Measurements from ENCODE around the gene ORC4.
A peak's percentile ranks its signal among the peaks of the same experiment; 100 is the strongest.

ORC4 gene

DNA sequence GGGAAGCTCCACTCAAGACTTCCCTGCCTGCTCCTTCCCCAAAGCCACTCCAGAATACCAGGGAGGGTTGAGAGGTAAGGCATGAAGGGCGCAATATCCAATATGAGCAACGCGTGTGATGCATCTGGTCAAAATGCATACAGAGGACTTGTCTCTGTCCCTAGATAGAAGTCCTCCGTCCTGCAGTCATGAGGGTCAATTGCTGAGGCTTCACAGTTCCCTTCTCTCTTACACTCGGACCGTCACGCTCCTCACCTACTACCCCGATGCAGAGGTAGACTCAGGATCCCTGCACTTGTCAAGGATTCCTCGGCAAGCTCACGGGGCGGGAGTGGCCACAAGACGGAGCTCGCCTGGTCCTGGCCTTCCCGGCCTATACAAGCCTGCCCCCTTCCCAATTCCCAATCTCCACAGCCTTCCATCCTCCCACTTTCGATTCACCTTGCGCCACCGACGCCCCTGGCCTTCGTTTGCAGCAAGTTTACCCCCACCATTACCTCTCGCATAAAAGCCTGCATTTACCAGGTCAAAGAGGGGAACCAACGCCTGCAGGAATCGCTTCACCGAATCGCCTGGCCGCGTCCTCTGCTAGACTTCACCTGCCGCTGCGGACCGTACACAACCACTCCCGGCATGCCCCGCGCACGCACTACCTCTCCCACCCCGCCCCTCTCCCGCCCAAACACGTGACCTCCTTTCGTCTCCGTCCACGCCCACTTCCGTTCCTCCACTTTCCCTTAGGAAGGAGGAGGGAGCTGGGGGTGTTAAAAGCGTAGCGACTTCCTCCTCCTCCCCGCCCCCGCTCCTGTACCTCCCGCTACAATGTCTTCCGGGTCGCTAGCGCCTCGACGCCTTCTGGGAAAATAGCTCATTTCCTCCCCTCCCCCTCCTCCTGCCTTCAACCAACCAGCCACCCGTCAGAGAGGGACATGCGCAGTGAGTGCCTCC, at the start of gene ORC4:
TSS of gene ORC4 (minus strand) at position 627 of the 948 bp plus-strand sequence. CDS start 44,779 bp downstream, outside the sequence.
- DNase-seq (ENCODE audit: low spot score) = peak; percentile 99

DNA sequence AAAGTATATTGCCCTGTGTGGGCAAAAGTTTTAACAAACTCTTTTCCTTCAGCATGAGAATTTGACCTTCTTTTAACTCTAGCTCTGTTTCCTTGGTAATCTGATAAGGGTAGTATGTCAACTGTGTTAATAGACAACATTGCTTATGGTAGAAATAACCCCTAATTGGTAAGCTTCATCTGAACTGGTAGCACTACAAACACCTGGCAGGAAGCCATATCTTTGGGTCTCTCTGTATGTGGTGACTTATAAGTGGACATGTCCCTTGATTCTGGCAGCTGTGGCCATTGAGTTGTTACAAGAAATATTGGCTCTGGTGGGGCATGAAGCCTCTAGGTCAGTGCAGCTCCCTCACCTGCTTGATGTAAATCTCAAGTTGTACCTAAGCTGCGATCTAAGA, 47.3 kb upstream of the ORC4 start:
- DNase-seq (ENCODE audit: low spot score) = no peak

DNA sequence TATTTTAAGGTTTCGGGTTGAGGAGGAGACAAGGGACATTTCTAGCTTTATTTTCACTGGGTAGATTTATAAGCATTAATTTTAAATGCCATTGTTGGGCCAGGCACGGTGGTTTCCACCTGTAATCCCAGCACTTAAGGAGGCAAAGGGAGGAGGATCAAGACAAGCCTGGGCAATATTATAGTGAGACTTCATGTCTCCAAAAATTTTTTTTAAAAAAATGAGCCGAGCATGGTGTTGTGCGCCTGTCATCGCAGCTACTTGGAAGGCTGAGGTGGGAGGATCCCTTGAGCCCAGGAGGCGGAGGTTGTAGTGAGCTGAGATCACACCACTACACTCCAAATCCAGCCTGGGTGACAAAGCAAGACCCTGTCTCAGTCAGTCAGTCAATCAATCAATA, 45.4 kb upstream of the ORC4 start:
- DNase-seq (ENCODE audit: low spot score) = no peak

DNA sequence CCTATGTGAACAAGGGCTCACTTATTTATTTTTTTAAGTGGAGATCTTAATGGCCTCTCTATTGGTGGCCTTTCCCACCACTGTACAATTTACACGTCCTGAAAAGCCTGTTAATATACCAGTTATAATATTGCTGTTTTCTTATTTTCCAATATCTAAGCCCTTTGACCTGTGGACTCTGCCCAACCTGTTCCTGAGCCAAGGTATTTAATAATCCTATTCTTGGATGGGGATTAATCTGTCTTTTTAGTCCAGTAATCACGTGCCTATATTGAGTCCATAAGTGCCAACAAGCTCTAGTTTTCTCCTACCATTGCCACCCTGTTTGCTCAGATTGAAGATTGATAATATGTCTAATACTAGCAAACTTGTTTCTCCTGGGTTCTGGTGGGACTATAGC, 43.1 kb upstream of the ORC4 start:
- DNase-seq (ENCODE audit: low spot score) = no peak

DNA sequence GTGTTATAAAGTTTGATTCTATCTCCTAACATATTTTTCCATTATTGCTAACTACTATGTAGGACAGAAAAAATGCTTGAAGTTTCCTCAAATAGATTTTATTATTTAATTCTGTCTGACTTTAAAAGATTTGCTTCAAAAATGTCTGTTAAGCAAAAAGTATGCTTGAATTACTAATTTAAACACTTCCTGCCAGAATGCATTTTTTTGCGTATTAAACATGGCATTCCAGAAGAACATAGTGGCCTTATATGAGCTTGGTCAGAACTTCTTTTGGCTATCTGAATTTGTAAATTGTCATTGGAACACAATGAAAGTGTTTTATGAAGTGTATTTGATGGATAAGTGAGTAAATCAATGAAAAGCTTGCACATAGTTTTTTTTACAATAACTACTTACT, 38.1 kb upstream of the ORC4 start:
- DNase-seq (ENCODE audit: low spot score) = no peak

DNA sequence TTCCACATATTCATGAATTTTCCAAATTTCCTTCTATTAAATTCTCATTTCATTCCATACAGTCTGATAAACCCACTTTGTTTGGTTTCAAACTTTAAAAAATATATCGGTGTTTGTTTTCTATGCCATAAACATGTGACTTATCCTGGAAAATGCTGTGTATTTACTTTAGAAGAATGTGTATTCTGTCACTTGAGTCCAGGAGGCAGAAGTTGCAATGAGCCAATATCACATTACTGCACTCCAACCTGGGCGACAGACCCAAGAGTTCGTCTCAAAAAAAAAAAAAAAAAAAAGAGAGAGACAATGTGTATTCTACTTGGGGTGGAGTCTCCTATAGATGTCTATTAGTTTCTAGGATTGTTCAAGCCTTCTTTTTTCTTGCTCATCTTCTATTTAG, 32.1 kb upstream of the ORC4 start:
- no peak for DNase-seq (ENCODE audit: low spot score)

DNA sequence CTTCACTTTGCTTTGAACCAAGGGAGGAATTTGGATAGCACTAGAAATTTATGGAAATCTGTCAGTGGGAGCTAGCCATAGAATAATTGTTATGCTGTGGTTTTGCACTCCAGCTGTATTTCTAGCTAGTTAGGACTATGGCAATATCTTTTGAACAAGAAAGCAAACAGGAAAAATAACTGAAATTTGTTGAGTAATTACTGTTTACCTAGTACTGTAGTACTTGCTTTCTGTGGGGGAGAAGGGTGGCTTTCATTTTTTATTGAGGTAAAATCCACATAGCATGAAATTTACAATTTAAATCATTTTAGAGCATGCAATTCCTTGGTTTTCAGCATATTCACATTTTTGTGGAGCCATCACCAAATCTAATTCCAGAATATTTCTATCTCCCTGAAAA, 28.7 kb upstream of the ORC4 start:
- no peak for DNase-seq (ENCODE audit: low spot score)

DNA sequence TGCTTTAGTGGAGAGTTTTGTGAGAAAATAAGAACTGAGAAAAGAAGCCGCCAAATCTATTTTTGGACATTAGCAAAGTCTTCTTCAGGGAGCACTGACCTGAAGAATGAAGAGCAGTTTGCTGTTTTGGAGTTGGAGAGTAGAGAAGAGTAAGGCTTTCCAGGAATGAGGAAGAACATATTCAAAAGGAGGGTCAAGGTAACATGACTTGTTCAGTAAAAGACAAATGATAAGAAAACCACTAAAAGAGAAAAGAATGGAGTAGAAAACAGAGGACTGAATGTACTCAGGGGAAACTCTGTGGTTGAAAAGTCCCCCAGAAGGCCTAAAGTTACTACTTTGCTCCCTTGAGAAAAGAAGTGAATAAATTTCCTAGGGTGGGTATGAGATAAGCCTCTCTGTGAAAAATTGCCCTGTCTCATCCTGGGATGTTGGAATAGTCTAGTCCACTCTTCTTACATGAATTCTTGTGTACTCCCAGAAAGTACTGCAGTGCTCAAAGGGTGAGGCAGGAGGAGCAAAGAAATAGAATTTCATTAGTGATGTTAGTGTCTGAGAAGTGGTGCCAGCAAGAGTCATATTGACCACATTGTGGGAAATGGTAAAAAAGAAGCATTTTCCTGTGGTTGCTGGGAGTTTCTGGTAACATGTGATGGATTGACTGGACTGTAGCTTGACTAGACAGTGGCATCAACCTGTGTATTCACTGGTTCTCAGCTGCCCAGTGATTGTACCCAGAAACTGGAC, 28.1 kb upstream of the ORC4 start:
- DNase-seq (ENCODE audit: low spot score) = no peak

DNA sequence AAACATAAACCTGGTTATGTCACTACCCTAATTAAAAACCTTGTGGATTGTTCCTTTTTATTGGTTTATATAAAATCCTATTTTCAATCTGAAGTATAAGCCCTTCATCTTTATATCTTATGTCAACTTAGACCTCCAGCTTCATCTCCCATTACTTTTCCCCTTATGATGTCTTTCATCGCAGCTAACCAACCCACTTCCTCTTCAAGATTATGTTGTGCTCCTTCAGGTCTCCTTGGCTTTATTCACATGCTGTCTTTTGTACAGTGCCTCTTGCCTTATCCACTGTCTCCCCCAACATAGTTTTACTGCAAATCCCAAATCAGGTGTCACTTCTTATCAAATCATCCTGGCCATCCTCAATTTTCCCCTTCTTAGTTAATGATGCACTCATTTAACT, 26.3 kb upstream of the ORC4 start:
- no peak for DNase-seq (ENCODE audit: low spot score)

DNA sequence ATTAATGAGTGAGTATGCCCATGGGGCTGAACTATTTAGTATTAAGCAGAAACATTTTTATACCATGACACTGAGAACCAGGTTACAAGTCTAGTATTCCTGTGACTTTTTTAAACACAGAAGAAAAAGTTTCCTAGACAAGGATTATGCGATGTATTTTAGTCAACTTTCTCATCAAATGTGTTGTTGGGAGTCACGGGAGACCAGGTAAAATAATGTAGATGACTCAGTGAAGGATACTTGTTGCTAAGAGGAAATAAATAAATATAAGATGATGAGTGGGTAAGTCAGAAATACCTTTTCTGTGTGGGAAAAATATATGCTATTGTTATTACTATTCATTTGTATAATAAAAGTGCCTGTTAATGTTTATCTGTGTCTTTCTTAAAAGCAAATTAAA, 23.8 kb upstream of the ORC4 start:
- no peak for DNase-seq (ENCODE audit: low spot score)

DNA sequence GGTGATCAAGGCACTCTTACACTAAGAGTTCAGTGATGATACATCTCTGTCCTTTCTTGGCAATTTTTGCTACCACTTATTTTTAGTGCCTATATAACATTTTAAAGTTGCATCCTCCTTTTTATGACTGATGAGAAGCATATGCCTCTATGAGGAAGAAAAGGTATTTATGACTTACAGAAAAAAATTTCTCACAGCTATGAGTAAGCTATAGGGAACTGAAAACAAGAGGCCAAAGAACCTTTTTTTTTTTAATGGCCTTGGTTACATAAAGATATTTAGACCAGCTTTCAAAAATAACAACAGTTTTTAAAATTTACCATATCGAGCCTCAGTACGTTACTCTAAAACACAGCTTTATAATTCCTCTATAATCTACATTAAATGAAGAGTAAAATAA, 21.7 kb upstream of the ORC4 start:
- DNase-seq (ENCODE audit: low spot score) = no peak

DNA sequence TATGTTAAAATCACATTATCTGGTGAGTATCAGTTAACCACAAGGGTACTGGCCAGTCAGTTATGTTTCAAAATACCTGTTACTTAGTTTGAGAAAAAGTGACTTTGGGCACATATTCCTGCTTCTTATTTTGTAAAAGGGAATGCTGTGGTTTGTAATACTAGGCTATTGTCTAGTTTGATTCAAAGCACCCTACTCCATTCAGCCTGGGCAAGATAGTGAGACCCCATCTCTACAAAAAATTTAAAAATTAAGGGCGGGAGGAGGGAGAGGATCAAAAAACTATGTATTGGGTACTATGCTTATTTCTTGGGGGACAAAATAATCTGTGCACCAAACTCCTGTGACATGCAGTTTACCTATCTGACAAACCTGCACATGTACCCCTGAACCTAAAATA, 19.2 kb upstream of the ORC4 start:
- DNase-seq (ENCODE audit: low spot score) = no peak

DNA sequence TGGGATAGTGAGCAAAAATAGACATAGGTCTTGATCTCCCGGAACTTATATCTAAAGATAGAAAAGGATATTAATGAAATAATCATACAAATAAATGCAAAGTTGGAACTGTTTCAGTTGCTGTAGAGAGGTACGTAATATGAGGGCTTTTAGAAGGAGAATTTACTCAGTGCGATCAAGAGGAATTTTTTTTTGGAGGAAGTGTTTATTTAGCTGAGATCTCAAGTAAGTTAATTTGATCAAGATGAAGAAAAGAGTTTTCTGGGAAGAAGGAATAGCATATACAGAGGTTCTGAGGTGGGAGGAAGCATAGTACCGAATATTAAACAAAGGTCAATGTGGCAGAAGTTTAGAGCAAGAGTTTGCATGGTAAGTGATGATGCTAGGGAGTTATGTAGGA, 11.7 kb upstream of the ORC4 start:
- DNase-seq (ENCODE audit: low spot score) = no peak

DNA sequence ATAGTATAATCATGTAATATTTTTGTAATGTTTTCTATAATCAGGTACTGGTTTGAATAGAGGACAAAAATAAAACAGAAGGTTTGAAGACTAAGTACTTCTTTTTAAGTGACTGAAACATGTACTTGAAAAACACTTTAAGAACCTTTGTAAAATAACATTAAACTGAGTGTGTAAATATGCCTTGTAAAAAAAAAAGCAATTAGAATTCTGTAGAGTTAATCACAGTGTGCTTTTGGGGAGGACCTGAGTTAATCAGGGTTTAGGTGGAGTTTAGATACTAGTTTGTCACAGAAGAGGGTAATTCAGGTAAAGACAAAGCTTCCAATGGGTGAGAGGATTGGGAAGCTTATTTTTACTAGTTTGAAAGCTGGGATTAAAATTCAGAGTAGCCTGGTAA, 10.6 kb upstream of the ORC4 start:
- DNase-seq (ENCODE audit: low spot score) = no peak

DNA sequence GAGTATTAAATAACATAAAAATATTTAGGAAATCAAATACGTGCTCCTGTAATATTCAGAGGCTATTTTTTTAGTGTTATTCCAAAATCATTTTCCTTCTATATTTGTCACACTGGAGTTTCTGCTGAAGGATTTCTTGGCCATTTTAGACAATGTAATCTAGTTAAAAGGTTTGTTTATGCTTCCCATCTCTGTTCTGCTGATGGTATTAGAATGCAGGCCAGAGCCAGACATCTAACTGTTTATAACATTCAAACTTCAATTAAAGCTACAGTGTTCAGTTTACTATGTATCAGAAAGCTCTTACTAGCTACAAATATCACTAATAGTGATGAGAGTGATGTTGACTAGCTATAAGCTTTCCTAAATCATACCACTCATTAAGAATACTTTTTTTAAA, 8.2 kb upstream of the ORC4 start:
- no peak for DNase-seq (ENCODE audit: low spot score)

DNA sequence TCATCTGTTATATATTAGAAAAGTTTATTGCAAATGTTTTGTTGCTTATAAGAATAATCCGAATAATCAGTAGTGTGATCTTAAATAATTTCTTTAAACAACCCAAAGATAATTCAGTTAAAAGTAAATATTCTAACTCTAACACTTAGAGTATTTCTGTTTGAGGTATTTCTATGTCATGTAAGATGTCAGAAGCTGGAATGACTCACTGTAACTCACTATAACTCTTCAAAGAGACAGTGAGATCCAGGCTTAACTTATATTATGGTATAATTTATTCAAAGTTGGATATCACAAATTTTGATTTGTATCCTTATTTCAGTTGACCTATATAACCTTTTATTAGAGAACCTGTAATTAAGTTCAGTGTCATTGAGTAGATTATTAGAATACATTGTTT, 7.3 kb upstream of the ORC4 start:
- DNase-seq (ENCODE audit: low spot score) = no peak

DNA sequence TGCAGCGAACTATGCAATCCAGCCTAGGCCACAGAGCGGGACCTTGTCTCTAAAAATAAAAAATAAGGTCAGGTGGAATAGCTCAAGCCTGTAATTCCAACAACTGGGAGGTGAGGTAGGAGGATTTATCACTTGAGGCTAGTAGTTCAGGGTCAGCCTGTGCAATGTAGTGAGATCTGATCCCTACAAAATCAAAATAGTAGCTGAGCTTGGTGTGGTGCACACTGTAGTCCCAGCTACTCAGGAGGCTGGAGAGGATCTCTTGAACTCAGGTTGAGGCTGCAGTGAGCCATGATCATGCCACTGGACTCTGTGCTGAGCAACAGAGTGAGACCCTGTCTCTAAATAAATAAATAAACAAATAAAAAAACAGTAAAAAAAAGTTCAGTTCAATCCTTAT, 6.0 kb upstream of the ORC4 start:
- DNase-seq (ENCODE audit: low spot score) = no peak

DNA sequence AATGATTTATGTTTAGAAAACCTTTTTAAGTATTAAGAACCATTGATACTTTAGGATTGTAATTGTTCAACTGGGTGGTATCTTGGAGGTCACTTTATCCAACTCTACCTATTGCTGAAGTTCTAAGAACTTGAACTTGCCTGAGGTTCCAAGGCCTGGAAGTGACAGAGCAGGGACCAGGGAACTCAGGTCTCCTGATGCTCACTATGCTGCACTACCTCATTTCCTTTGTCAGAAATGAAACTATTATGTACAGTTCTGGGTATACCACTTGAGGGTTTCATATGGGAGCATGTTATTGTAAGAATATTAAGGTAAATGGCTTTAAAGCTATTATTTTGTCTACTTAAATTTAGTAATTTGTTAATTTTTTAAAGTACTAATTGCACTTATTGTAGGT, 3.3 kb upstream of the ORC4 start:
- DNase-seq (ENCODE audit: low spot score) = no peak

DNA sequence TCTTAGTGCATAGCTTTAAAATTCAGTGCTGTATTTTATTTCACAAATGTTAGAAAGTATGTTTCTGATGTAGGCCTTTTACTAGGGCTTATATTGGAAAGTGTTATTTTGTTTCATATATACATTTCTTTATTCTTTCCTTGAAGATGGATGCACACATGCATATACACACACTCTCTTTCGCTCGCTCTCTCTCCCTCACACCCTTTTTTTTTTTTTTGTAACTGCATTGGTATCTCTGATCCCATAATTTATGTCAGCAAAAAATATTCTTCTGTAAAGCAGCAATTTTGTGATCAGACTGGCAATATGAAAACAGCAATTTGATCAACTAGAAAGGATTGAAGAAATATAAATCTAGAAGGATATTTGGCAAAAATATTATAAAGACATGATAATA, 2.3 kb upstream of the ORC4 start:
- DNase-seq (ENCODE audit: low spot score) = no peak

DNA sequence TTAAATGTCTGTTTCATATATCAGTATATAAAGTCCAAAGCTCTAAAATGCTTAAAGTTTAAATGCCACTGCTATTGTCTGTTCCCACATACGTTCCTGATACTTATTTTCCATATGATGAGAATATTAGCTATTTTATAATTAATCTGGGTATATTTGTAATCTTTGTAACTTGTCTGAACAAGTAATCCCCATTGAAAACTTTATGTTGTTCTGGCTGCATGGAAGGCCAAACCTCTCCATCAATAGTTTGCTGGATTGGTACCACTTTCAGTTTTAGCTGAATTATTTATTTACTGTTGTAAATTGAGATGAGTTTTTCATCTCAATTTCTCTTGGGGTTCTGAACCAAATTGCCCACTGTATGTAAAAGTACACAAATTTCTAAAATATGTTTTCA, 1.8 kb upstream of the ORC4 start:
- DNase-seq (ENCODE audit: low spot score) = no peak

DNA sequence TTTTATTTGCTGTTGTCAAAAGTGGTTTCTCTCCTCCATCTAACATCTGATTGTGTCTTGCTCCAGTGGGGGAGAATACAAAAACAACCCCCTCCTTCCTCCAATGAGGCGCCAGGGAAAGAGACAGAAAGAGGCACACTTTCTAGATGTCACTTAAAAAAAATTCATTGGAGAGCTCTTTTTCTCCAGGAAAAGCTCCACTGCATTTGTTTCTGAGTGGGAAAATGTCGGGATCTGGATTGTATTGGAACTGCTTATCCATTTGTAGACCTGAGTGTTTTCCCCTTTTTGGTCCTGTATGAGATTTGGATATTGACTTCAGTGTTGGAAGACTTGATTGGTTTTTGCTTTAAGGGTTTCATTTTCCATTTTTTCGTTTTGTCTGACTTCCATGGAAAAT, 1.3 kb upstream of the ORC4 start:
- no peak for DNase-seq (ENCODE audit: low spot score)

DNA sequence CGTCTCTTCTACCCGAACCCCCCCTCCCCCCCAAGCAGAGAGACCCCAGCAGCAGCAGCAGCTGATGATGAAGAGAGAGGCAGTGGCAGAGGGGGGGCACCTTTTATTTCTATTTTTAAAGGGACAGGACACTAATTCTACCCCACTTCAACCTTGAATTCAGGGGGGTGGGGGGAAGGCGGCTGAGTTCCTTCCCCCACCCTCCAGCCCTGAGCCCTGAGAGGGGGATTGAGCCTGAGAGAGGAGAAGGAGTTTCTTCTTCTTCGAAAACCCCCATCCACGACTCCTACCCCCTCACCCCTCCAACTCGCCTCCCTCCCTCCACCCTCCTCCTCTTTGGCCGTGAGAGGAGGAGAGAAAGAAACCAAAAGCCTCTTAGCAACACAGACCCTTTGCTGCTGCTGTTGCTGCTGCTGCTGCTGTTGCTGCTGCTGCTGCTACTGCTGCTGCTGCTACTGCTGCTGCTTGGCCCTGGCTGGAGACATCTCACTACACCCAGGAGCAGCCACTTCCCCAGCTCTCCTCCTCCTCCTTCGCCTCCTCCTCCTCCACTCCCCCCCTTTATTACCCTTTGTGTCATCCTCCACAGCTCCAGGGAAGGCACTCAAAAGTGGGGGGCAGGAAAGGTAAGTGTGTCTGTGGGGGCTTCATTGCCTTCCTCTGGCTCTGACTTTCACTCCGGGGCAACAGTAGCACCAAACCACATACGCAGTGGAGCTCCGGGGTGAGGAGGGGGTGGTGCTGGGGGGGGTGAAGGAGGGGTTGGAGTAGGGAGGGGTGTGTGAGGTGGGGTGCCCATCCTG, 723 bp upstream of the ORC4 start, which contains the start of gene MBD5:
TSS of gene MBD5 (plus strand) at position 33 of the 803 bp plus-strand sequence.
- peak; percentile 81 for DNase-seq (ENCODE audit: low spot score)

DNA sequence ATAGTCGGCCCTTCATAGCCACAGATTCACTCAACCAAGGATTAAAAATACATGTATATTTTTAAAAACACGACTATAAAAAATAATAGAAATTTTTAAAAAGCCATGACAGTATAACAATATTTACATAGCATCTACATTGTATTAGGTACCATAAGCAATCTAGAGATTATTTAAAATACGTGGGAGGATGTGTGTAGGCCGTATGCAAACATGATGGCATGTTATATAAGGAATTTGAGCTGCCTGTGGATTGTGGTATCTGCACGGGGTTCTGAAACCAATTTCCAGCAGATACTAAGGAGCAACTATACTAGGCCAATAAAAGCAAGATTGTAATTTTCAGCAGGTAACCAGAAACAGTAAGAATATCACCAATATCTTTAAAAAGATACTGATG, 5.9 kb downstream of the ORC4 start:
- no peak for DNase-seq (ENCODE audit: low spot score)

Data from iPS-NIHi11 (cell line).